Measurements from ENCODE around the gene DTX4. TPM values are rescaled to one million over a fixed set of nuclear protein-coding genes. Genes with fewer than 3 reads are reported as not detected.

Gene DTX4
- total and polyA plus RNA-seq, 7 experiments from 2014 or later = 0.22 to 3.9 (median 1.1) TPM

GRCh38 chr11:59141191-59141590 is 30.7 kb upstream of the DTX4 start:
- Histone ChIP-seq H3K4me3 (ENCODE audit: low read length) (no peak overlapping the region), H3K27ac (ENCODE audit: low read depth, low read length) (no peak overlapping the region), H3K36me3 (ENCODE audit: control insufficient read depth in 2 of 3, insufficient read depth in 3 of 3, low read length in 3 of 3) (peaks cover 0 to 12% (median 0%) of the 10 kb centered on the region in 3 experiments), H3K9me3 (ENCODE audit: control insufficient read depth in 2 of 3, low read length in 3 of 3) (no peaks in the 10 kb centered on the region), H3K27me3 (ENCODE audit: control insufficient read depth in 2 of 2, insufficient read depth in 2 of 2, low read length in 2 of 2) (no peaks in the 10 kb centered on the region), H3K4me1 (ENCODE audit: control insufficient read depth in 2 of 2, insufficient read depth in 2 of 2, low read length in 2 of 2) (peaks cover 19 to 24% of the 10 kb centered on the region in 2 donors)
- ATAC-seq (no peak), DNase-seq (no peak)
- Mint-ChIP-seq H3K36me3 (peaks cover 0 to 20% (median 4%) of the 10 kb centered on the region in 5 donors), H3K4me3 (peak overlapping the region in 9 of 10 donors; percentile 16 to 100 (median 97)), H3K9me3 (no peaks in the 10 kb centered on the region), H3K4me1 (peaks cover 37 to 60% (median 49%) of the 10 kb centered on the region in 7 donors), H3K27ac (peak overlapping the region in 7 of 9 donors; percentile 13 to 99 (median 93)), H3K27me3 (no peaks in the 10 kb centered on the region)
- intact Hi-C loops (cut with micrococcal nuclease) = loop anchor here (5.0 to 10.0 kb wide), 6 partner anchors 614 to 1816 kb away; partner anchors contain the start of genes MRPL16 (in 1 of the 2), STX3 (in 1 of the 2), TIMM10 (in 1 of the 2) and TNKS1BP1 (in 1 of the 2)
- POLR2A ChIA-PET = no interaction called here
- CTCF ChIA-PET = interaction anchor here (1.6 to 3.6 kb wide), 3 partner anchors 17 to 83 kb away, joined by 5 to 25 read pairs (median 7); partner anchors contain the start of gene DTX4

- H3K4me3 ChIP-seq (ENCODE audit: low read length) = peak overlapping the region; percentile 97
Measured at GRCh38 chr11:59141673-59142460, 30.1 kb upstream of the DTX4 start.

GRCh38 chr11:59142530-59143507 is 29.1 kb upstream of the DTX4 start, which contains the start of gene FAM111A:
FAM111A (plus strand) TSS chr11:59142856; CDS start chr11:59148873, 6,017 bp downstream.
- Mint-ChIP-seq H3K36me3 (peaks cover 4 to 22% (median 5%) of the 10 kb centered on the region in 5 donors), H3K27ac (peak within 1 kb of the TSS; percentile 93 to 99 (median 97)), H3K9me3 (no peaks in the 10 kb centered on the region), H3K4me1 (peaks cover 42 to 70% (median 53%) of the 10 kb centered on the region in 7 donors), H3K27me3 (no peaks in the 10 kb centered on the region), H3K4me3 (peak within 1 kb of the TSS; percentile 95 to 100 (median 98))
- ChIA-PET POLR2A (interaction anchor here (0.6 to 2.0 kb wide), 6 partner anchors 8 to 567 kb away, joined by 3 to 10 read pairs (median 4); partner anchors contain the start of gene LPXN), CTCF (interaction anchor here (3.1 to 3.6 kb wide), 2 partner anchors 16 to 29 kb away, joined by 7 to 25 read pairs; partner anchors contain the start of gene DTX4)
- intact Hi-C loops (cut with micrococcal nuclease) = loop anchor here (1.0 to 10.0 kb wide), 19 partner anchors 15 to 1818 kb away; partner anchors contain the start of genes CLP1 (in 1 of the 2), MED19 (in 1 of the 2), MRPL16 (in 1 of the 2) and OSBP (in 1 of the 2)
- H3K36me3 ChIP-seq (ENCODE audit: control insufficient read depth in 2 of 3, insufficient read depth in 3 of 3, low read length in 3 of 3) = peaks cover 0 to 8% (median 0%) of the 10 kb centered on the region in 3 experiments
- peak within 1 kb of the TSS; percentile 97 for H3K4me3 ChIP-seq (ENCODE audit: low read length)
- H3K4me1 ChIP-seq (ENCODE audit: control insufficient read depth in 2 of 2, insufficient read depth in 2 of 2, low read length in 2 of 2) = peaks cover 19 to 24% of the 10 kb centered on the region in 2 donors
- DNase-seq (peak; percentile 68 to 91 (median 89)), ATAC-seq (peak; percentile 91)
- H3K27ac ChIP-seq (ENCODE audit: low read depth, low read length) = peak within 1 kb of the TSS; percentile 81
- H3K9me3 ChIP-seq (ENCODE audit: control insufficient read depth in 2 of 3, low read length in 3 of 3) = no peaks in the 10 kb centered on the region
- no peaks in the 10 kb centered on the region for H3K27me3 ChIP-seq (ENCODE audit: control insufficient read depth in 2 of 2, insufficient read depth in 2 of 2, low read length in 2 of 2)

More at GRCh38 chr11:59141673-59142460, 30.1 kb upstream of the DTX4 start:
- Mint-ChIP-seq H3K36me3 (peaks cover 0 to 21% (median 4%) of the 10 kb centered on the region in 5 donors), H3K9me3 (no peaks in the 10 kb centered on the region), H3K27me3 (no peaks in the 10 kb centered on the region), H3K4me1 (peaks cover 42 to 62% (median 49%) of the 10 kb centered on the region in 7 donors), H3K27ac (peak overlapping the region; percentile 93 to 99 (median 97)), H3K4me3 (peak overlapping the region; percentile 95 to 100 (median 98))
- DNase-seq (peak in 1 of 9 donors; percentile 1), ATAC-seq (peak; percentile 1)
- ChIA-PET POLR2A (interaction anchor here (0.8 to 1.4 kb wide), 4 partner anchors 9 to 566 kb away, joined by 3 to 8 read pairs (median 4); partner anchors contain the start of gene LPXN), CTCF (interaction anchor here (3.1 to 3.6 kb wide), 2 partner anchors 16 to 30 kb away, joined by 7 to 25 read pairs; partner anchors contain the start of gene DTX4)
- intact Hi-C loops (cut with micrococcal nuclease) = loop anchor here (1.0 to 10.0 kb wide), 16 partner anchors 16 to 1817 kb away; partner anchors contain the start of genes CLP1 (in 1 of the 2), MED19 (in 1 of the 2), MRPL16 (in 1 of the 2) and OSBP (in 1 of the 2)
- Histone ChIP-seq H3K36me3 (ENCODE audit: control insufficient read depth in 2 of 3, insufficient read depth in 3 of 3, low read length in 3 of 3) (peaks cover 0 to 12% (median 0%) of the 10 kb centered on the region in 3 experiments), H3K4me1 (ENCODE audit: control insufficient read depth in 2 of 2, insufficient read depth in 2 of 2, low read length in 2 of 2) (peaks cover 19 to 24% of the 10 kb centered on the region in 2 donors), H3K9me3 (ENCODE audit: control insufficient read depth in 2 of 3, low read length in 3 of 3) (no peaks in the 10 kb centered on the region), H3K27me3 (ENCODE audit: control insufficient read depth in 2 of 2, insufficient read depth in 2 of 2, low read length in 2 of 2) (no peaks in the 10 kb centered on the region), H3K27ac (ENCODE audit: low read depth, low read length) (peak overlapping the region; percentile 81)

GRCh38 chr11:59144096-59144495 is 27.8 kb upstream of the DTX4 start:
- H3K36me3 ChIP-seq (ENCODE audit: control insufficient read depth in 2 of 3, insufficient read depth in 3 of 3, low read length in 3 of 3) = peaks cover 0 to 9% (median 3%) of the 10 kb centered on the region in 3 experiments
- no peak for DNase-seq
- peak overlapping the region; percentile 97 for H3K4me3 ChIP-seq (ENCODE audit: low read length)
- H3K4me1 Mint-ChIP-seq = peaks cover 46 to 76% (median 54%) of the 10 kb centered on the region in 7 donors
- H3K9me3 ChIP-seq (ENCODE audit: control insufficient read depth in 2 of 3, low read length in 3 of 3) = no peaks in the 10 kb centered on the region
- CTCF ChIA-PET = interaction anchor here (0.6 to 2.0 kb wide), 3 partner anchors 14 to 1611 kb away, joined by 3 to 15 read pairs (median 4); no protein-coding TSS in a partner anchor
- no peaks in the 10 kb centered on the region for H3K27me3 ChIP-seq (ENCODE audit: control insufficient read depth in 2 of 2, insufficient read depth in 2 of 2, low read length in 2 of 2)
- H3K4me3 Mint-ChIP-seq = peak overlapping the region; percentile 95 to 100 (median 98)
- peaks cover 0 to 20% (median 8%) of the 10 kb centered on the region in 5 donors for H3K36me3 Mint-ChIP-seq
- intact Hi-C loops (cut with micrococcal nuclease) = loop anchor here (1.0 to 10.0 kb wide), 12 partner anchors 8 to 1819 kb away; partner anchors contain the start of genes FAM111B (in 1 of the 2), MRPL16 (in 1 of the 2), PATL1 (in 1 of the 2) and STX3 (in 1 of the 2)
- H3K27ac ChIP-seq (ENCODE audit: low read depth, low read length) = peak overlapping the region; percentile 81
- H3K9me3 Mint-ChIP-seq = no peaks in the 10 kb centered on the region
- ATAC-seq = no peak
- peaks cover 19 to 24% of the 10 kb centered on the region in 2 donors for H3K4me1 ChIP-seq (ENCODE audit: control insufficient read depth in 2 of 2, insufficient read depth in 2 of 2, low read length in 2 of 2)
- POLR2A ChIA-PET = interaction anchor here (1.0 to 2.0 kb wide), 5 partner anchors 8 to 472 kb away, joined by 3 to 10 read pairs (median 3); no protein-coding TSS in a partner anchor
- H3K27me3 Mint-ChIP-seq = no peaks in the 10 kb centered on the region
- peak overlapping the region; percentile 93 to 99 (median 97) for H3K27ac Mint-ChIP-seq

- Mint-ChIP-seq H3K27me3 (no peaks in the 10 kb centered on the region), H3K36me3 (peaks cover 0 to 22% (median 12%) of the 10 kb centered on the region in 5 donors), H3K4me1 (peaks cover 46 to 78% (median 54%) of the 10 kb centered on the region in 7 donors), H3K9me3 (no peaks in the 10 kb centered on the region), H3K4me3 (peak overlapping the region; percentile 95 to 100 (median 98)), H3K27ac (peak overlapping the region; percentile 93 to 99 (median 97))
- Histone ChIP-seq H3K4me1 (ENCODE audit: control insufficient read depth in 2 of 2, insufficient read depth in 2 of 2, low read length in 2 of 2) (peaks cover 19 to 24% of the 10 kb centered on the region in 2 donors), H3K36me3 (ENCODE audit: control insufficient read depth in 2 of 3, insufficient read depth in 3 of 3, low read length in 3 of 3) (peaks cover 0 to 11% (median 4%) of the 10 kb centered on the region in 3 experiments), H3K27ac (ENCODE audit: low read depth, low read length) (peak overlapping the region; percentile 81), H3K4me3 (ENCODE audit: low read length) (peak overlapping the region; percentile 97), H3K27me3 (ENCODE audit: control insufficient read depth in 2 of 2, insufficient read depth in 2 of 2, low read length in 2 of 2) (no peaks in the 10 kb centered on the region), H3K9me3 (ENCODE audit: control insufficient read depth in 2 of 3, low read length in 3 of 3) (no peaks in the 10 kb centered on the region)
- intact Hi-C loops (cut with micrococcal nuclease) = loop anchor here (1.0 to 10.0 kb wide), 12 partner anchors 8 to 1820 kb away; partner anchors contain the start of genes FAM111B (in 1 of the 2), MRPL16 (in 1 of the 2), PATL1 (in 1 of the 2) and STX3 (in 1 of the 2)
- CTCF ChIA-PET = interaction anchor here (1.1 to 2.0 kb wide), 3 partner anchors 8 to 25 kb away, joined by 4 to 15 read pairs (median 4); no protein-coding TSS in a partner anchor
- DNase-seq = peak; percentile 34 to 85 (median 78)
- POLR2A ChIA-PET = interaction anchor here (1.0 to 2.0 kb wide), 5 partner anchors 9 to 471 kb away, joined by 3 to 10 read pairs (median 3); no protein-coding TSS in a partner anchor
- ATAC-seq = peak; percentile 63
Measured at GRCh38 chr11:59144579-59145345, 27.2 kb upstream of the DTX4 start.

Measured in naive thymus-derived CD4-positive, alpha-beta T cell (primary cell).